Stimulated activated CD8-positive, alpha-beta memory T cell treated with anti-CD3 and anti-CD28 coated beads, Interleukin-12 subunit alpha, Interleukin-12 subunit beta, amount 100 ng/mL, for 24 hours (primary cell): ENCODE results near the gene MAOA.
"Not testable (repeated sequence)": the region's sequence is repeated elsewhere in the genome, so short reads cannot be mapped to it uniquely, and the experiment has no call there.

Experiments used
- DNase-seq: peaks from one replicate; pipeline ENCODE4 v3.0.0-alpha.2; 2020; ENCODE audit errors: extremely low read depth

Gene MAOA

GRCh38 chrX:43663173-43663572, 7.1 kb downstream of the MAOA start:
- DNase-seq: no peak

- no peak for DNase-seq
Measured at GRCh38 chrX:43664258-43664657, 8.2 kb downstream of the MAOA start.

GRCh38 chrX:43664708-43665107, 8.6 kb downstream of the MAOA start:
- DNase-seq: no peak

- DNase-seq: no peak
Measured at GRCh38 chrX:43666311-43666912, 10.3 kb downstream of the MAOA start.

GRCh38 chrX:43675965-43676628, 20.0 kb downstream of the MAOA start:
- not testable (repeated sequence) for DNase-seq

GRCh38 chrX:43676971-43677572, 21.0 kb downstream of the MAOA start:
- no peak for DNase-seq

DNA sequence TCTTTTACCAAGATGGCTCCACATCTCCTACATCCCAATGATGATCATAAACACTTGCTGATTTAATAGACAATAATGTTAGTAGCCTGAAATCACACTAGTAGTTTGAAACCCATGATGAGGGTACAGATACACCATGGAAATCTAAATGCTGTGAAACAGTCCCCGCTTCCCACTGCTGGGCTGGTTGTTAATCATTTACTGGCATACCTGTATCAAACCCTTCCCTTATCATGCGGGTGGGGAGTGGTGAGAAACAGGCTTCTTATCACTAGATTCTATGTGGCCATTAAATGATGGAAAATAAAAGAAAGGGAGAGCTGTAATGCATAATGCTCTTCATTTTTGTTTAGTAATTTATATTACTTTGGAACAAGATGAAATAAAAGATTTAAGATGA, 21.9 kb downstream of the MAOA start:
- no peak for DNase-seq

GRCh38 chrX:43679058-43679457, 23.0 kb downstream of the MAOA start:
- DNase-seq: no peak

GRCh38 chrX:43679778-43680177, 23.7 kb downstream of the MAOA start:
- DNase-seq: no peak

DNA sequence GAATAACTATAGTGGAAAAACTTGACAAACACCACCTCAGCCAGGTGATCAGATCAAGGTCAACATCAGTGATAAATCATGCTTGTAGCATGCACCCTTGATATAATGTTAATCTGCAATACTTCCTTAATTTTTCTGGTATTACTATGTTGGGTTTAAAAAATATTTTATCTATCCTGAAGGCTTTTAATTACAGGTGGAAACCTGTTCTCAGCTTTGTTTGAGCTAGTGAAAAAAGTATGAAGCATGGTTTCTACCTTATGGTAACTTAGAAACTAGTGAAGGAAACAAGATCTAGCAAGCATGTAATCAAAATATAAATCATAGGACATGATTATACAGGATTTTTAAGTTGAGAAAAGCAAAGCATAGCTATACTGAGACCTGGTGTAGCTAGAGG, 26.6 kb downstream of the MAOA start:
- no peak for DNase-seq

DNA sequence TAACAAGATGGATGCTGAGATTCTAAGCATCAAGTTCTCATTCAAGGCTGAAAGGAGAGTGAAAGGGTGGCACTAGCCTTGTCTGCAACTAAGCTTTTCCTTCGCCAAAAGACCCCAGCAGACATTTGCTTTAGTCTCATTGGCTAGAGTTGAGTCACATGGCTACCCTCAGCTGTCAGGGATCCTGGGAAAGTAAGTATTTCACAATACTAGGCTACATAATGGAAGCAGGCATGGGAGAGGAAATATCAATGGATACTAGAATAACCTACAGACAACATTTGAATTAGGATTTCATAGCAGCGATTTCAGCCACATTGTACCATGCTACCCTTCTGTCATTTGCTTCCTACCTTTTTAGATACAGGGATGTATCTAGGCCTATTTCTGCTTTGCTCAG, 29.1 kb downstream of the MAOA start:
- DNase-seq: no peak

DNA sequence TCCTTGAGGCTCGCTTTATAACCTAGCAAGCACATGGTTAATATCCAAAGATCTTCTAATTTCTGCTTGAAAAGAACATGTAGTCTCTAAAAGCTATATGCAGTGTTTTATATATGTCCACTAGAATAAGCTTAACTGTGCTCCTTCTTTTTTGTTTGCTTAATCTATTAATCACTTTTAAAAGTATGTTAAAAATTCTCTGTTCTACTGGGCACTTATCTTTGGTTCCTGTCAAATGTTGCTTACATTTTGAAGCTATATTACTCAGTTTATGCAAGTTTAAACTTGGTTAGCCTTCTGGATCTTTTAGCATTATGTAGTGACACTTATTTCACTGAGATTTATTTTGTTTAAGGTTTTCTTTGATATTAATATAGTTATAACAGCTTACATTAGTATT, 32.5 kb downstream of the MAOA start:
- no peak for DNase-seq

- no peak for DNase-seq
Measured at GRCh38 chrX:43693602-43694406, 37.7 kb downstream of the MAOA start.

- DNase-seq: no peak
Measured at GRCh38 chrX:43699475-43699874, 43.4 kb downstream of the MAOA start.

GRCh38 chrX:43702079-43702524, 46.0 kb downstream of the MAOA start:
- no peak for DNase-seq

GRCh38 chrX:43702660-43703059, 46.6 kb downstream of the MAOA start:
- DNase-seq: no peak

- no peak for DNase-seq
Measured at GRCh38 chrX:43703211-43703791, 47.2 kb downstream of the MAOA start.

GRCh38 chrX:43706786-43707370, 50.8 kb downstream of the MAOA start:
- no peak for DNase-seq

GRCh38 chrX:43707812-43708548, 51.9 kb downstream of the MAOA start:
- DNase-seq: no peak

GRCh38 chrX:43716144-43716543, 60.0 kb downstream of the MAOA start:
- DNase-seq: no peak

GRCh38 chrX:43716696-43717095, 60.6 kb downstream of the MAOA start:
- DNase-seq: no peak
